HCT116 (cell line): ENCODE data around the gene DRGX. TPM values are rescaled to one million over a fixed set of nuclear protein-coding genes. Genes with fewer than 3 reads are reported as not detected.

Source experiments
- ATAC-seq: fragments of 200-7000 bp; cut with Tn5 transposase; 2 replicates; pipeline ENCODE4 v1.9.1; 2020; ENCODE audit warnings: mild to moderate bottlenecking, moderate library complexity
- BruUV-seq: library from RNA; stranded (reverse); fragments of 400-500 nt; replicated peaks from 2 replicates; lab custom pipeline; 2021; lab: Mats Ljungman, UMichigan
- CTCF ChIA-PET: fragments of 300-600 bp; sonication (Branson Sonifier 250); formaldehyde crosslinking; loops from one replicate; lab custom pipeline; 2021; ENCODE audit warnings: antibody characterized with exemption; lab: Charles Lee
- POLR2A ChIA-PET: fragments of 300-600, 350-600 bp; sonication (Branson Sonifier 250); formaldehyde crosslinking; loops from one replicate; lab custom pipeline; 2021; ENCODE audit warnings: antibody characterized with exemption; lab: Charles Lee
- RAD21 ChIA-PET, 2 experiments: fragments of 300-600 bp; sonication (Branson Sonifier 250); formaldehyde crosslinking; loops; one replicate each; lab custom pipeline; 2023; ENCODE audit warnings: low total read pairs in 2 of 2; ENCODE audit not compliant: uncharacterized antibody in 2 of 2, unreplicated experiment in 2 of 2, low non-redundant PET in 1 of 2; lab: Charles Lee
- DNase-seq: peaks from one replicate; pipeline ENCODE4 v3.0.0-alpha.2; 2010; ENCODE audit warnings: low read depth, low spot score
- H2AFZ ChIP-seq: fragments of 200-600 bp; shearing (Covaris generic), sonication (generic); 2 replicates; pipeline ENCODE4 v1.6.1; 2017; ENCODE audit warnings: low read depth, mixed run types, mixed read lengths, antibody characterized with exemption, low read length; ENCODE audit not compliant: poor library complexity, severe bottlenecking
- H3K27ac ChIP-seq: 2 replicates; pipeline ENCODE4 v1.5.1; 2012; ENCODE audit warnings: low read depth, low read length
- H3K27me3 ChIP-seq: fragments of 200-600 bp; sonication (generic); 2 replicates; pipeline ENCODE4 v1.6.1; 2016; ENCODE audit warnings: mixed run types, low read length, mixed read lengths; ENCODE audit not compliant: insufficient read depth
- H3K36me3 ChIP-seq, 2 experiments: fragments of 200-500 bp in 1 of 2; fragments of 200-600 bp in 1 of 2; sonication (Bioruptor generic) in 1 of 2; sonication (generic) in 1 of 2; 2 replicates each; pipeline versions ENCODE4 v1.5.1 to v1.6.1; 2014 to 2016; ENCODE audit warnings: low read length in 2 of 2, inconsistent platforms in 1 of 2, mixed read lengths in 1 of 2, mixed run types in 1 of 2; ENCODE audit not compliant: insufficient read depth in 2 of 2, control insufficient read depth in 1 of 2
- H3K4me1 ChIP-seq, 2 experiments: fragments of 200-600 bp in 1 of 2; sonication (generic) in 1 of 2; 2 replicates each; pipeline versions ENCODE4 v1.5.1 to v1.6.1; 2012 to 2017; ENCODE audit warnings: low read length in 2 of 2, inconsistent platforms in 1 of 2, mild to moderate bottlenecking in 1 of 2, mixed read lengths in 1 of 2, mixed run types in 1 of 2, moderate library complexity in 1 of 2; ENCODE audit not compliant: insufficient read depth in 2 of 2, control insufficient read depth in 1 of 2
- H3K4me2 ChIP-seq: fragments of 200-600 bp; sonication (generic); 2 replicates; pipeline ENCODE4 v1.6.1; 2017; ENCODE audit warnings: mixed run types, low read length, mixed read lengths
- H3K4me3 ChIP-seq, 2 experiments: fragments of 200-600 bp in 1 of 2; sonication (generic) in 1 of 2; replicated peaks in 1 of 2; 2 replicates each; pipeline ENCODE4 v1.5.1; 2011 to 2016; ENCODE audit warnings: low read length in 2 of 2, control low read depth in 1 of 2, low read depth in 1 of 2, mild to moderate bottlenecking in 1 of 2, mixed read lengths in 1 of 2, mixed run types in 1 of 2
- H3K79me2 ChIP-seq: fragments of 200-600 bp; sonication (generic); 2 replicates; pipeline ENCODE4 v1.6.1; 2017; ENCODE audit warnings: mild to moderate bottlenecking, mixed run types, low read length, moderate library complexity, mixed read lengths; ENCODE audit not compliant: insufficient read depth
- H3K9ac ChIP-seq: fragments of 200-600 bp; sonication (generic); 2 replicates; pipeline ENCODE4 v1.6.1; 2016; ENCODE audit warnings: low read length, mixed read lengths
- H3K9me2 ChIP-seq: fragments of 200-600 bp; sonication (generic), shearing (Covaris generic); 2 replicates; pipeline ENCODE4 v1.6.1; 2017; ENCODE audit warnings: mixed run types, mild to moderate bottlenecking, moderate library complexity; ENCODE audit not compliant: insufficient read depth
- H3K9me3 ChIP-seq, 2 experiments: fragments of 200-500 bp in 1 of 2; fragments of 200-600 bp in 1 of 2; sonication (Bioruptor generic) in 1 of 2; sonication (generic) in 1 of 2; 2 replicates each; pipeline ENCODE4 v1.6.1; 2014 to 2017; ENCODE audit warnings: low read length in 2 of 2, mixed read lengths in 2 of 2, inconsistent platforms in 1 of 2, low read depth in 1 of 2, mild to moderate bottlenecking in 1 of 2, mixed run types in 1 of 2, moderate library complexity in 1 of 2; ENCODE audit not compliant: control insufficient read depth in 1 of 2, insufficient read depth in 1 of 2
- H4K20me1 ChIP-seq: fragments of 200-600 bp; sonication (generic), shearing (Covaris generic); 2 replicates; pipeline ENCODE4 v1.6.1; 2017; ENCODE audit warnings: mixed run types, mild to moderate bottlenecking, moderate library complexity; ENCODE audit not compliant: insufficient read depth
- ATF3 ChIP-seq: IDR thresholded peaks from 2 replicates; pipeline ENCODE4 v1.6.1; 2012
- EGR1 ChIP-seq: IDR thresholded peaks from 2 replicates; pipeline ENCODE4 v1.6.1; 2012; ENCODE audit warnings: low read depth
- EZH2 ChIP-seq: fragments of 200-600 bp; sonication (generic); IDR thresholded peaks from 2 replicates; pipeline ENCODE4 v1.6.1; 2017; ENCODE audit warnings: antibody characterized with exemption, mixed run types
- EZH2phosphoT487 ChIP-seq: fragments of 200-600 bp; IDR thresholded peaks from 2 replicates; pipeline ENCODE4 v1.6.1; 2018; ENCODE audit warnings: antibody characterized with exemption, borderline replicate concordance
- JUND ChIP-seq: IDR thresholded peaks from 2 replicates; pipeline ENCODE4 v1.6.1; 2012
- POLR2AphosphoS5 ChIP-seq: IDR thresholded peaks from 2 replicates; pipeline ENCODE4 v1.6.1; 2011; ENCODE audit warnings: mild to moderate bottlenecking, low read depth, low read length, moderate library complexity
- SIN3A ChIP-seq: IDR thresholded peaks from 2 replicates; pipeline ENCODE4 v1.6.1; 2012; ENCODE audit warnings: low read depth
- SRF ChIP-seq: IDR thresholded peaks from 2 replicates; pipeline ENCODE4 v1.6.1; 2012; ENCODE audit warnings: low read depth
- YY1 ChIP-seq: IDR thresholded peaks from 2 replicates; pipeline ENCODE4 v1.6.1; 2011; ENCODE audit warnings: low read length, low read depth, moderate library complexity, mild to moderate bottlenecking; ENCODE audit not compliant: insufficient replicate concordance; ENCODE audit errors: extremely low read depth
- ZBTB33 ChIP-seq: IDR thresholded peaks from 2 replicates; pipeline ENCODE4 v1.6.1; 2011; ENCODE audit warnings: mild to moderate bottlenecking, low read length, moderate library complexity; ENCODE audit not compliant: insufficient replicate concordance; ENCODE audit errors: extremely low read depth
- ZFX ChIP-seq: fragments of 450-650 bp; IDR thresholded peaks from 2 replicates; pipeline ENCODE4 v1.6.1; 2017
- intact Hi-C: fragments of 100-400 bp; cut with micrococcal nuclease; formaldehyde crosslinking; loops from 2 replicates; pipeline ENCODE4 v1.10.0; 2022
- total RNA-seq: library from RNA; stranded (reverse); gene quantifications from one replicate; pipeline ENCODE4 v1.2.1, GENCODE V29; 2021; ENCODE audit not compliant: unreplicated experiment
- TF ChIP-seq, protein P1 (sequence below): IDR thresholded peaks from 2 replicates; pipeline ENCODE4 v1.6.1; 2012
- TF ChIP-seq, protein P2 (sequence below), 3 experiments: fragments of 200-600 bp in 1 of 3; sonication (generic) in 1 of 3; IDR thresholded peaks in 2 of 3; conservative IDR thresholded peaks in 1 of 3; 2 replicates each; pipeline ENCODE4 v1.5.1; 2012 to 2017; ENCODE audit warnings: low read depth in 2 of 3, low read length in 2 of 3, antibody characterized with exemption in 1 of 3, borderline replicate concordance in 1 of 3, control low read depth in 1 of 3, mild to moderate bottlenecking in 1 of 3, mixed read lengths in 1 of 3, mixed run types in 1 of 3, moderate library complexity in 1 of 3; ENCODE audit not compliant: insufficient read depth in 1 of 3

The DRGX gene
- total RNA-seq, 1 experiment from 2014 or later, result not detected

- H3K9me3 ChIP-seq, result no peaks in the 10 kb centered on the region; a peak in 1 of 4 replicates
- POLR2A ChIA-PET, result no interaction called here
- H3K36me3 ChIP-seq, result no peaks in the 10 kb centered on the region
- CTCF ChIA-PET, result no interaction called here
- no peak overlapping the region for H3K4me2 ChIP-seq
- RAD21 ChIA-PET, result no interaction called here
- H3K27me3 ChIP-seq, result no peaks in the 10 kb centered on the region
- DNase-seq (no peak), ATAC-seq (no peak)
- H3K4me3 ChIP-seq, result no peak overlapping the region
- no peak overlapping the region for H3K27ac ChIP-seq
- intact Hi-C loops, result no loop called here
- H3K79me2 ChIP-seq, result no peaks in the 10 kb centered on the region
- H3K9me2 ChIP-seq, result no peaks in the 10 kb centered on the region
- TF ChIP-seq EZH2, result no peak
- no peak for TF ChIP-seq ZFX
- no peak for TF ChIP-seq YY1
- TF ChIP-seq ATF3, result no peak
- TF ChIP-seq, protein P1, sequence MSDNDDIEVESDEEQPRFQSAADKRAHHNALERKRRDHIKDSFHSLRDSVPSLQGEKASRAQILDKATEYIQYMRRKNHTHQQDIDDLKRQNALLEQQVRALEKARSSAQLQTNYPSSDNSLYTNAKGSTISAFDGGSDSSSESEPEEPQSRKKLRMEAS, result no peak
- TF ChIP-seq SRF, result no peak
- TF ChIP-seq JUND, result no peak
- no peak for TF ChIP-seq POLR2AphosphoS5
- TF ChIP-seq, protein P2, sequence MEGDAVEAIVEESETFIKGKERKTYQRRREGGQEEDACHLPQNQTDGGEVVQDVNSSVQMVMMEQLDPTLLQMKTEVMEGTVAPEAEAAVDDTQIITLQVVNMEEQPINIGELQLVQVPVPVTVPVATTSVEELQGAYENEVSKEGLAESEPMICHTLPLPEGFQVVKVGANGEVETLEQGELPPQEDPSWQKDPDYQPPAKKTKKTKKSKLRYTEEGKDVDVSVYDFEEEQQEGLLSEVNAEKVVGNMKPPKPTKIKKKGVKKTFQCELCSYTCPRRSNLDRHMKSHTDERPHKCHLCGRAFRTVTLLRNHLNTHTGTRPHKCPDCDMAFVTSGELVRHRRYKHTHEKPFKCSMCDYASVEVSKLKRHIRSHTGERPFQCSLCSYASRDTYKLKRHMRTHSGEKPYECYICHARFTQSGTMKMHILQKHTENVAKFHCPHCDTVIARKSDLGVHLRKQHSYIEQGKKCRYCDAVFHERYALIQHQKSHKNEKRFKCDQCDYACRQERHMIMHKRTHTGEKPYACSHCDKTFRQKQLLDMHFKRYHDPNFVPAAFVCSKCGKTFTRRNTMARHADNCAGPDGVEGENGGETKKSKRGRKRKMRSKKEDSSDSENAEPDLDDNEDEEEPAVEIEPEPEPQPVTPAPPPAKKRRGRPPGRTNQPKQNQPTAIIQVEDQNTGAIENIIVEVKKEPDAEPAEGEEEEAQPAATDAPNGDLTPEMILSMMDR (IDR thresholded peaks at IDR 0.05 in 2 of 3, conservative IDR thresholded peaks at IDR 0.05 in 1 of 3; ENCODE audit: borderline replicate concordance in 1 of 3, insufficient read depth in 1 of 3, low read depth in 2 of 3, low read length in 2 of 3), result no peak
- no peak for TF ChIP-seq ZBTB33
- no peak for TF ChIP-seq EGR1
- TF ChIP-seq EZH2phosphoT487, result no peak
- no peak for TF ChIP-seq SIN3A
- no peak overlapping the region for H3K9ac ChIP-seq
- no TSS peak for BruUV-seq
- H2AFZ ChIP-seq, result no peak overlapping the region
- H3K4me1 ChIP-seq, result no peaks in the 10 kb centered on the region
- H4K20me1 ChIP-seq, result no peaks in the 10 kb centered on the region
Measured at GRCh38 chr10:49347827-49348226, 48.1 kb downstream of the DRGX start.
